LoVo (cell line): ENCODE measurements around the gene ARTN.

Experiments
- DNase-seq: peaks from one replicate; pipeline ENCODE4 v3.0.0-alpha.2; 2016; ENCODE audit warnings: low spot score

The ARTN gene

DNA sequence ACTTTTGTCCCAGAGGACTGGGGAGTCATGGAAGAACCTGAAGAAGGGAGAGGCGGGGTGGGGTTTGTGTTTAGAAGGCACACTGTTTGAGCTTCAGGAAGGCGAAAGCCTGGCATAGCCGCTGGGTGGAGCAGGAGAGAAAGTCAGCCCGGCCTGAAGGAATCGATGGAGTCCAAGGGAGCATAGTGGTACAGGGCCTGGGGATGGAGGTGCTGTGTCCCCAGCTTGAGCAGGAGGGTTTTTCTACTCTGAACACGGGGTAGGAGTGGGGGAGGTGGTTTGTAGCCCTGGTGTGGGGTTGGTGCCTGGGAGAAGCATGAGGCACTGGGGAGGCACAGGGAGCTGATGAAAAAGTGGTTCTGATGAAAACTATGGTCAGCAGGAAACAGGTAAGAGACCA lies 53.1 kb downstream of the ARTN start:
- DNase-seq = no peak
